DOHH2 (cell line): ENCODE data around the gene COL7A1.

Experiments
- H3F3A ChIP-seq: fragments of 200-600 bp; sonication (generic), shearing (Covaris generic); 2 replicates; pipeline ENCODE4 v1.6.0; 2016; ENCODE audit warnings: antibody characterized with exemption, mild to moderate bottlenecking; ENCODE audit not compliant: control insufficient read depth, insufficient read depth
- H3K27ac ChIP-seq: fragments of 200-600 bp; sonication (generic); 2 replicates; pipeline ENCODE4 v1.5.1; 2014; ENCODE audit warnings: low read depth, mild to moderate bottlenecking, low read length, moderate library complexity
- H3K27me3 ChIP-seq: fragments of 200-600 bp; sonication (generic); 2 replicates; pipeline ENCODE4 v1.6.1; 2014; ENCODE audit warnings: mild to moderate bottlenecking, low read length, mixed read lengths; ENCODE audit not compliant: control insufficient read depth
- H3K36me3 ChIP-seq: fragments of 200-600 bp; sonication (generic); 2 replicates; pipeline ENCODE4 v1.6.1; 2014; ENCODE audit warnings: mild to moderate bottlenecking, low read length, moderate library complexity, mixed read lengths; ENCODE audit not compliant: control insufficient read depth
- H3K4me1 ChIP-seq: fragments of 200-600 bp; sonication (generic); 2 replicates; pipeline ENCODE4 v1.6.1; 2014; ENCODE audit warnings: mild to moderate bottlenecking, low read length, mixed read lengths; ENCODE audit not compliant: control insufficient read depth
- H3K4me2 ChIP-seq: fragments of 200-600 bp; sonication (generic); 2 replicates; pipeline ENCODE4 v1.6.0; 2014; ENCODE audit warnings: mild to moderate bottlenecking, low read length, moderate library complexity
- H3K4me3 ChIP-seq: fragments of 200-600 bp; sonication (generic); 2 replicates; pipeline ENCODE4 v1.5.1; 2014; ENCODE audit warnings: mild to moderate bottlenecking, low read length, mixed read lengths
- H3K79me2 ChIP-seq: fragments of 200-600 bp; sonication (generic); 2 replicates; pipeline ENCODE4 v1.6.1; 2014; ENCODE audit warnings: mild to moderate bottlenecking, low read length, mixed read lengths; ENCODE audit not compliant: control insufficient read depth
- H3K9me2 ChIP-seq: fragments of 200-600 bp; sonication (generic); replicated peaks from 2 replicates; pipeline ENCODE4 v1.6.1; 2014; ENCODE audit warnings: mild to moderate bottlenecking, low read length, mixed read lengths; ENCODE audit not compliant: control insufficient read depth
- H3K9me3 ChIP-seq: fragments of 200-600 bp; sonication (generic); 2 replicates; pipeline ENCODE4 v1.6.1; 2014; ENCODE audit warnings: antibody characterized with exemption, low read length, mixed read lengths; ENCODE audit not compliant: control insufficient read depth, insufficient read depth
- H4K20me1 ChIP-seq: fragments of 200-600 bp; sonication (generic); 2 replicates; pipeline ENCODE4 v1.6.0; 2014; ENCODE audit warnings: low read depth, mild to moderate bottlenecking, antibody characterized with exemption, low read length, moderate library complexity; ENCODE audit not compliant: control insufficient read depth, insufficient read depth
- EZH2phosphoT487 ChIP-seq: fragments of 200-600 bp; sonication (generic); IDR thresholded peaks from 2 replicates; pipeline ENCODE4 v1.6.1; 2017; ENCODE audit warnings: borderline replicate concordance, mild to moderate bottlenecking, antibody characterized with exemption, low read length, moderate library complexity, mixed read lengths
- TF ChIP-seq, protein P1 (sequence below): fragments of 200-600 bp; sonication (generic); IDR thresholded peaks from one replicate; pipeline ENCODE4 v1.5.1; 2014; ENCODE audit warnings: antibody characterized with exemption, mild to moderate bottlenecking, low read depth, low read length; ENCODE audit not compliant: poor library complexity, severe bottlenecking

Gene COL7A1

DNA sequence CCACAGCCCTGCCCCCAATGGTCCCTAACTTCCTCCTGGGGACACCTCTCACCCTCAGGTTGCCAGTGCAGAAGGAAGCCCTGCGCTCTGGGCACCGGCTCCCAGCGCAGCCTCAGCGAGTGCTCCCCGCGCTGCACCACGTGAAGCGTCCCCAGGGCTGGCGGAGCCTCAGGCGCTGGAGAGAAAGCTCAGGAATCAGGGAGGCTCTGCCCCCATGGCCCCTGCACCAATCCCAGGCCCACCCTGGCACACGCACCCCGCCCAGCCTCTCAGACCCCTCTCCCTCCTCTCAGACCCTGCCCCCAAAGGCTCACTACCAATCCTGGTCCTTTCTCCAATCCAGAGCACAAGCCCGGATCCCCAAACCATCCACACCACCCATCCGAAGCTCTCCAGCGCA is 6.9 kb downstream of the COL7A1 start:
- H3K4me2 ChIP-seq: no peak overlapping the region
- H3K9me3 ChIP-seq: no peaks in the 10 kb centered on the region
- no peaks in the 10 kb centered on the region for H3K79me2 ChIP-seq
- TF ChIP-seq, protein P1, sequence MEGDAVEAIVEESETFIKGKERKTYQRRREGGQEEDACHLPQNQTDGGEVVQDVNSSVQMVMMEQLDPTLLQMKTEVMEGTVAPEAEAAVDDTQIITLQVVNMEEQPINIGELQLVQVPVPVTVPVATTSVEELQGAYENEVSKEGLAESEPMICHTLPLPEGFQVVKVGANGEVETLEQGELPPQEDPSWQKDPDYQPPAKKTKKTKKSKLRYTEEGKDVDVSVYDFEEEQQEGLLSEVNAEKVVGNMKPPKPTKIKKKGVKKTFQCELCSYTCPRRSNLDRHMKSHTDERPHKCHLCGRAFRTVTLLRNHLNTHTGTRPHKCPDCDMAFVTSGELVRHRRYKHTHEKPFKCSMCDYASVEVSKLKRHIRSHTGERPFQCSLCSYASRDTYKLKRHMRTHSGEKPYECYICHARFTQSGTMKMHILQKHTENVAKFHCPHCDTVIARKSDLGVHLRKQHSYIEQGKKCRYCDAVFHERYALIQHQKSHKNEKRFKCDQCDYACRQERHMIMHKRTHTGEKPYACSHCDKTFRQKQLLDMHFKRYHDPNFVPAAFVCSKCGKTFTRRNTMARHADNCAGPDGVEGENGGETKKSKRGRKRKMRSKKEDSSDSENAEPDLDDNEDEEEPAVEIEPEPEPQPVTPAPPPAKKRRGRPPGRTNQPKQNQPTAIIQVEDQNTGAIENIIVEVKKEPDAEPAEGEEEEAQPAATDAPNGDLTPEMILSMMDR: no peak
- TF ChIP-seq EZH2phosphoT487: no peak
- no peaks in the 10 kb centered on the region for H4K20me1 ChIP-seq
- H3K4me3 ChIP-seq: no peak overlapping the region
- no peak overlapping the region for H3K27ac ChIP-seq
- no peaks in the 10 kb centered on the region for H3K9me2 ChIP-seq
- H3K36me3 ChIP-seq: no peaks in the 10 kb centered on the region
- no peaks in the 10 kb centered on the region for H3K4me1 ChIP-seq
- H3F3A ChIP-seq: no peaks in the 10 kb centered on the region
- H3K27me3 ChIP-seq: peaks cover 2% of the 10 kb centered on the region; the same call in 1 of the 2 replicates

DNA sequence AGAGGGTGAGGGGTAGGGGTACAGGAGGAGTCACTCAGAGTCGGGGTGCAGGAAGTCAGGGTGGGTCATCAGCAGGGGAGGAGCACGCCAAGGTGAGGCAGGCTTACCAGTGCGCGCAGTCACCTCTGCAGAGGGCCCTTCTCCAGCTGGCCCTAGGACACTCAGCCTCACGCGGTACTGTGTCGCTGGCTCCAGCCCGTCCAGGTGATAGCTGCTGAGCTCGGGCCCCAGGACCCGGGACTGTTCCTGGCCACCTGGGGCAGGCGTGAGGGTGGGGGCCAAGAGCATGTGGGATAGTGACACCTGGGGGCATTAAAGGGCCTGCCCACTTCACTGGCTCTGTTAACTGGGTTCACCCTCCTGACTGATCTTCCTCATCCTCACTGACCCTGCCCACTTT is 7.4 kb downstream of the COL7A1 start:
- no peak overlapping the region for H3K4me3 ChIP-seq
- no peaks in the 10 kb centered on the region for H4K20me1 ChIP-seq
- H3K79me2 ChIP-seq: no peaks in the 10 kb centered on the region
- H3K9me2 ChIP-seq: no peaks in the 10 kb centered on the region
- H3K9me3 ChIP-seq: no peaks in the 10 kb centered on the region
- TF ChIP-seq, protein P1: no peak
- H3K27me3 ChIP-seq: peaks cover 2% of the 10 kb centered on the region; the same call in 1 of the 2 replicates
- no peak overlapping the region for H3K27ac ChIP-seq
- H3K4me1 ChIP-seq: no peaks in the 10 kb centered on the region
- H3F3A ChIP-seq: no peaks in the 10 kb centered on the region
- H3K36me3 ChIP-seq: no peaks in the 10 kb centered on the region
- H3K4me2 ChIP-seq: no peak overlapping the region

DNA sequence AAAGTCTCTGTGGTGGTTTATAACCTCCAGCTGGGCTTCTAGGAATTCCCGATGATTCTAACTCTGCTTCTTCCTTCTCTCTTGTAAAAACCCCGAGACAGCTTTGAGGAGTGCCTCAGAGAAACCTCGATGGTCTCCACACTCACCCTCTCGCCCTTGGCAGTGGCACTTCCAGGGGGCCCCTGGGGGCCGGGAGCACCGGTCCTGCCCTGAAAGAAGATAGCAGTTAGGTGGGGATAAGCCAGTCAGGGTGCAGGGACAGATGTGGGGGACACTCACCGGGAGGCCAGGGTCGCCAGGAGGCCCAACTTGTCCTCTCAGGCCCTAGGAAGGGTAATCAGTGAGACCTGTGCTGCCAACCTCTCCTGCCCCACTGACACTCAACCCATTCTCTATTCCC is 9.7 kb downstream of the COL7A1 start:
- Histone ChIP-seq H3K9me3 (no peaks in the 10 kb centered on the region), H3K4me2 (no peak overlapping the region), H3K9me2 (no peaks in the 10 kb centered on the region), H4K20me1 (no peaks in the 10 kb centered on the region), H3K4me3 (no peak overlapping the region), H3K4me1 (no peaks in the 10 kb centered on the region), H3K36me3 (no peaks in the 10 kb centered on the region), H3K79me2 (no peaks in the 10 kb centered on the region), H3F3A (no peaks in the 10 kb centered on the region), H3K27ac (no peak overlapping the region), H3K27me3 (peaks cover 8% of the 10 kb centered on the region; the same call in 1 of the 2 replicates)
- TF ChIP-seq EZH2phosphoT487: no peak
- TF ChIP-seq, protein P1: no peak

DNA sequence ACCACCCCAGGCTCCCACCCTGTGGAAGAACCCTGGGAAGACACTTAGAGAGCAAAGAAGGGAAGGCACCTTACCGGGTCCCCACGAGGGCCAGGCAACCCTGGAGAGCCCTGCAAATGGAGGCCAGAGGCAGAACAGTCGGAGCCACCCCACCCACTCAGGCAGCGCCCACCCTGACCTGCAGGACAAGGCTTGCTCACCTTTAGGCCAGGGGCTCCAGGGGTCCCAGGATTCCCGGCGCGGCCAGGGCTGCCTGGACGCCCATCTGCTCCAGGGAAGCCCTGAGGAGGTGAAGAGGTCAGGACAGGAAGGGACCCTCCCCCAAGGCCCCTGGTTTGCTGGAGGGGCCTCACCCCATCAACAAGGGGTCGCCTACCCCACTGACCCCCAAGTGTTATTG is 10.3 kb downstream of the COL7A1 start:
- no peaks in the 10 kb centered on the region for H3K36me3 ChIP-seq
- H3K4me1 ChIP-seq: no peaks in the 10 kb centered on the region
- H3K9me3 ChIP-seq: no peaks in the 10 kb centered on the region
- peaks cover 6% of the 10 kb centered on the region; the same call in 1 of the 2 replicates for H3K27me3 ChIP-seq
- no peak overlapping the region for H3K27ac ChIP-seq
- H3K4me2 ChIP-seq: no peak overlapping the region
- TF ChIP-seq EZH2phosphoT487: no peak
- TF ChIP-seq, protein P1: no peak
- no peak overlapping the region for H3K4me3 ChIP-seq
- H3K79me2 ChIP-seq: no peaks in the 10 kb centered on the region
- no peaks in the 10 kb centered on the region for H4K20me1 ChIP-seq
- no peaks in the 10 kb centered on the region for H3F3A ChIP-seq
- H3K9me2 ChIP-seq: no peaks in the 10 kb centered on the region
